Mucosa of stomach (tissue), 1 donor: ENCODE results near the gene LDLRAD1.
"Not testable (repeated sequence)": the region's sequence is repeated elsewhere in the genome, so short reads cannot be mapped to it uniquely, and the experiment has no call there.

Experiments
- H3K27me3 ChIP-seq: one replicate; pipeline ENCODE4 v1.7.0; 2013; ENCODE audit warnings: mild to moderate bottlenecking, low read length; ENCODE audit not compliant: control insufficient read depth, insufficient read depth
- H3K36me3 ChIP-seq: one replicate; pipeline ENCODE4 v1.7.0; 2013; ENCODE audit warnings: low read length; ENCODE audit not compliant: control insufficient read depth, insufficient read depth
- H3K4me1 ChIP-seq: one replicate; pipeline ENCODE4 v1.7.0; 2013; ENCODE audit warnings: mild to moderate bottlenecking, low read length; ENCODE audit not compliant: control insufficient read depth, insufficient read depth
- H3K4me3 ChIP-seq: one replicate; pipeline ENCODE4 v1.7.0; 2013; ENCODE audit warnings: low read length
- H3K9ac ChIP-seq: one replicate; pipeline ENCODE4 v1.7.0; 2013; ENCODE audit warnings: mild to moderate bottlenecking, low read length, moderate library complexity
- H3K9me3 ChIP-seq: one replicate; pipeline ENCODE4 v1.7.0; 2013; ENCODE audit warnings: mild to moderate bottlenecking, low read length, moderate library complexity; ENCODE audit not compliant: control insufficient read depth
- donor health status: Pancreatic carcinoma.

The LDLRAD1 gene

DNA sequence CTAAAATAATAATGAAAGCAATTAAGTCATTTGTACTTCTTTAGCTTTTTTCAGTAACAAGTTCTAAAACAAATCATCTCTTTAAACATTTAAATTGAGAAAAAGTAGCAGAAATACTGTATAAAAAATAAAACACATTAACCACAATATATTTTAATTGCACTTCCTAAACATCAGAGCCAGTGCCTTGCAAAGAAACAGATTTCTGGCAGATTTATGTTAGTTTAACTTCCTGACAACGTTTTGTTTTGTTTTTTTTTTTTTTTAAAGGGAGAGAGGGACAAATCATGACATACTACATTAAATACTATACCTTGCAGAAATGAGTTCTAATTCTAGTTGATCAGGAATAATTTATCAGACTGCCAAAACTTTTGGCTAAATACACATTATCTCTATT, 23.8 kb upstream of the LDLRAD1 start:
- H3K9ac ChIP-seq = no peak overlapping the region
- no peaks in the 10 kb centered on the region for H3K9me3 ChIP-seq
- peaks cover 6% of the 10 kb centered on the region for H3K4me1 ChIP-seq
- H3K36me3 ChIP-seq = peaks cover 5% of the 10 kb centered on the region
- no peaks in the 10 kb centered on the region for H3K27me3 ChIP-seq
- no peak overlapping the region for H3K4me3 ChIP-seq

DNA sequence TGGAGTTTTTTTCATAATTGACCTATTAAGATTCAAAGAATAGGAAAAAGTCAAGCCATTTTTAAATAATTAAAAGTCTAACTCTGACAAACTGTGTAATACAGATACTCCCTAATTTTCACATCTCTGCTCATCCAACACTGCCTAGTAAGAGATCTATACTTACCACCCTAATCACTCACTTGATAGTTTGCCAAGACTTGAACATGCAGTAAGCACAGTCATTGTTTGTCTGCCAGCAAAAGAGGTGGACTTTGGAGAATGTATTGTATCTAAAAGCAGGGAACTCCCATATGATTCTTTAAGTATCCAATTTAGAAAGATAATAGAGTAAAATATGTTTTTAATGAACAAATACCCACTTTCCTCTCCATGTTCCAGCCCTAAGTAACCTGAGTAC, 19.5 kb upstream of the LDLRAD1 start:
- no peak overlapping the region for H3K4me3 ChIP-seq
- H3K4me1 ChIP-seq = peaks cover 6% of the 10 kb centered on the region
- no peaks in the 10 kb centered on the region for H3K27me3 ChIP-seq
- no peaks in the 10 kb centered on the region for H3K9me3 ChIP-seq
- H3K36me3 ChIP-seq = peaks cover 9% of the 10 kb centered on the region
- H3K9ac ChIP-seq = no peak overlapping the region

DNA sequence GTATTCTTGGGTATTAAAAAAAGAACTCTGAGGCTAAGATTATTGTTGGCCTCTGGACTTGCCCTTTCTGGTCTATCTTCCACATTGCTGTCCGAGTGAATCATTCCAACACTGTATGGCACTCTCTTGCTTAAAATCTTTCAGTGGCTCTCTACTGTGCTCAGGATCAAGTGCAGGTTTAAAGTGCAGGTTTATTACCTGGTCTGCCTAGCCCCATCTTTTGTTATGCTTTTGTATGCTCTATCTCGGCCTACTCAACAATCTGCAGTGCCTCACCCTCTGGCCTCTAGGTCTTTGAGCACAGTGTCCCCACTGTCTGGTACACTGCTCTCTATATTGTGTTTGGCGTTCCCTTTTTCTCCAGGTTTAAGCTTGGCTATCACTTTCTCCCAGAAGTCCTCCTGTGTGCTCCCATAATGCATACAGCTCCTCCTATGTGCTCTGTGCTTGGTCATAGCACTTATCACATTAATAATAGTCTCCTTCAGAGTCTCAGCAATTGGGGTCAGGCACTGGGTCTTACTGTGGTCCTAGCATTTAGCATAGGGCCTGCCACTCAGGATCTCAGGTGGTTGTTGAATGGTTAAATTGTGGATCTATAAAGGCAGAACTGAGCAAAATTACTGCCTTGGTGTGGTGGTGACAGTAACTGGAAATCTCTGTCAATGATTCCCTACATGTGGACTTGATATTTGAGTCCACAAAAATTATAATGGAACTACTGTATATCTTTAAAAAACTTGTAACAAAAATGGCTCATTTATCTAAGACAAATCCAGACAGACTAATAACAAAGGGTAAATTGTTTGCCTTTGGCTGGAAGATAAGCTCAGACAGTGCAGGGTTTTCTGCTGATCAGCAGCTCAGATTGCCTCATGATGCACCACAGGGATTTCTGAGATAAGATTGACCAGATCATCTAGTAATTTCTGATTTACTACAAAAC, 10.6 kb upstream of the LDLRAD1 start:
- Histone ChIP-seq H3K9ac (peak overlapping the region; percentile 6), H3K4me3 (no peak overlapping the region), H3K36me3 (no peaks in the 10 kb centered on the region), H3K27me3 (no peaks in the 10 kb centered on the region), H3K4me1 (peaks cover 13% of the 10 kb centered on the region), H3K9me3 (no peaks in the 10 kb centered on the region)

DNA sequence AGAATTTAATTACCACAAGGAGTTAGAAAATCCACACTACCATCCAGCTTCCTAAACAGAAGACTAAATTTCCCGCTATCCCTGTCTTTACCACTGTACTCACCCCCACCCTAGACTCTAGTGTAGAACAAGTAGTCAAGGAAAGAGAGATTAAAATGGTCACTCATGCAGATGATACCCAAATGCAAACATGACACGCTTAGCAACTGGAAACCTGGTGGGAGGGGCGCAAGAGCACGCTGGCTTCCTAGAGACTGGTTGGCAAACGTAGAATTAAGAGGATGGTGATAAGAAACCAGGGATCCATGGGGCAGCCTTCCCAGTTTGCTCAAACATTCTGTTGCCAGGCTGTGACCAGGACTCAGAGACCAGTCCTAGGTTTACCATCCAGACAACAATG, 9.9 kb upstream of the LDLRAD1 start:
- Histone ChIP-seq H3K27me3 (no peaks in the 10 kb centered on the region), H3K4me3 (no peak overlapping the region)

DNA sequence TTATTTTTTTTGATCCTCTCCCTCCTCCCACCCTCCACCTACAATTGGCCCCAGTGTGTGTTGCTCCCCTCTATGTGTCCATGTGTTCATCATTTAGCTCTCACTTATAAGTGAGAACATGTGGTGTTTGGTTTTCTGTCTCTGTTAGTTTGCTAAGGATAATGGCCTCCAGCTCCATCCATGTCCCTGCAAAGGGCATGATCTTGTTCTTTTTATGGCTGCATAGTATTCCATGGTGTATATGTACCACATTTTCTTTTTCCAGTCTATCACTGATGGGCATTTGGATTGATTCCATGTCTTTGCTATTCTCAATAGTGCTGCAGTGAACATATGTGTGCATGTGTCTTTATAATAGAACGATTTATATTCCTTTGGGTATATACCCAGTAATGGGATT, 6.8 kb upstream of the LDLRAD1 start:
- not testable (repeated sequence) for H3K9ac ChIP-seq, H3K27me3 ChIP-seq, H3K4me3 ChIP-seq, H3K36me3 ChIP-seq, H3K9me3 ChIP-seq
- H3K4me1 ChIP-seq = peaks cover 13% of the 10 kb centered on the region

More for the DNA sequence above, 9.9 kb upstream of the LDLRAD1 start:
- Histone ChIP-seq H3K36me3 (no peaks in the 10 kb centered on the region), H3K4me1 (peaks cover 13% of the 10 kb centered on the region), H3K9me3 (no peaks in the 10 kb centered on the region), H3K9ac (no peak overlapping the region)

DNA sequence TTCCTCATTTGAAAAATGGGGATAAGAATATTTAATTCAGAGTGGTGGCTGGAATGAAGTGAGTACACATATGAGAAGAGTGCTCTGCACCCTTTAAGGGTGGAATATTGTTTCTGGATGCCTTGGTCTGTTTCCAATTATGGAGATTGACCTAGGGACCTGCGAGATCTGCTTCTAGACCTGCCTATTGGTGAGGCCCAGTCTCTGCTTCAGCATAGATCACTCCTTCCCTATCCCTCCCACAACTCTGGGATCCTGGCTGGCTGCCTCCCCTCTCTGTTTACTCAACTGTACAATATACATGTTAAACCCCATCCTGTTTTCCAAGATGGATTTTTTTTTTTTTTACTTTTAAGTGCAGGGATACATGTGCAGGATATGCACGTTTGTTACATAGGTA, 6.4 kb upstream of the LDLRAD1 start:
- H3K9ac ChIP-seq = no peak overlapping the region
- H3K9me3 ChIP-seq = no peaks in the 10 kb centered on the region
- no peaks in the 10 kb centered on the region for H3K27me3 ChIP-seq
- no peak overlapping the region for H3K4me3 ChIP-seq
- H3K4me1 ChIP-seq = peaks cover 13% of the 10 kb centered on the region
- no peaks in the 10 kb centered on the region for H3K36me3 ChIP-seq

DNA sequence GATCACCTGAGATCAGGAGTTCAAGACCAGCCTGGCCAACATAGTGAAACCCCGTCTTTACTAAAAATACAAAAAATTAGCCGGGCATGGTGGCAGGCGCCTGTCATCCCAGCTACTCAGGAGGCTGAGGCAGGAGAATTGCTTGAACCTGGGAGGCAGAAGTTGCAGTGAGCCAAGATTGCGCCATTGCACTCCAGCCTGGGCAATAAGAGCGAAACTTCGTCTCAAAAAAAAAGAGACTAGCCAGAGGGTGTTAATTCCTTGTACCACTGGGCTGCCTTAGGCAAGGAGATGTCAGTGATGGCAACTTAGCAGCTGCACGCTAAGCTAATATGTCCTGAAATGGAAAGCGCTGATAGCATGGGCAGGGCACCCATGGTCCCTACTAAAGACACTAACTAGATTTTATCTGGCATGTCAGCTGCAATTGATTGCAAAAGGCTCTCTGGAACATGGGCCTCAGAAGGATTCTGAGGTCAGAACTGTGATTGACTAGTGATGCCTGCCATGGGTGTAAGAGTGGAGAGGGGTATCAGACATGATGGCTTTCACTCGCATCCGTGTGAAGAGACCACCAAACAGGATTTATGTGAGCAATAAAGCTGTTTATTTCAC, 1.7 kb upstream of the LDLRAD1 start:
- not testable (repeated sequence) for H3K9ac ChIP-seq, H3K36me3 ChIP-seq, H3K9me3 ChIP-seq, H3K27me3 ChIP-seq, H3K4me3 ChIP-seq
- H3K4me1 ChIP-seq = peaks cover 34% of the 10 kb centered on the region

DNA sequence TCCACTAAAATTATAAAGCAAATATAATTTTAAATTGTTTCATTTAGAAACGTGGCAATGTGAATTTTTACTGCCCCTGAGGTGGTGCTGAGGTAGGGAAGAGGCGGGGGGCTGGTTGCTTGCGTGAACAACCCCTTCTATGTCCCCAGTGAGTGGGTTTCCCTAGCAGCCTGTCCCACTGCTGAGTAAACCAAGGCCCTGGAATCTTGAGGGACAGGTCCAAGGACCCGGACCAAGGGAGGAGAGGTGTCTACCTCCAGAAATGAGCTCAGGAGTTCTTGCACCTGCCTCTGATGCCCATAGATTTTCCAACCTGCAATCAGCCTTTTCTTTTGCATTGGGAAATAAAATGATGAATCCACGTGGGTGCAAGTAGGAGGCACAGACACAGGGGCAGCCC, 649 bp upstream of the LDLRAD1 start:
- Histone ChIP-seq H3K36me3 (no peaks in the 10 kb centered on the region), H3K9me3 (no peaks in the 10 kb centered on the region), H3K9ac (no peak overlapping the region)

DNA sequence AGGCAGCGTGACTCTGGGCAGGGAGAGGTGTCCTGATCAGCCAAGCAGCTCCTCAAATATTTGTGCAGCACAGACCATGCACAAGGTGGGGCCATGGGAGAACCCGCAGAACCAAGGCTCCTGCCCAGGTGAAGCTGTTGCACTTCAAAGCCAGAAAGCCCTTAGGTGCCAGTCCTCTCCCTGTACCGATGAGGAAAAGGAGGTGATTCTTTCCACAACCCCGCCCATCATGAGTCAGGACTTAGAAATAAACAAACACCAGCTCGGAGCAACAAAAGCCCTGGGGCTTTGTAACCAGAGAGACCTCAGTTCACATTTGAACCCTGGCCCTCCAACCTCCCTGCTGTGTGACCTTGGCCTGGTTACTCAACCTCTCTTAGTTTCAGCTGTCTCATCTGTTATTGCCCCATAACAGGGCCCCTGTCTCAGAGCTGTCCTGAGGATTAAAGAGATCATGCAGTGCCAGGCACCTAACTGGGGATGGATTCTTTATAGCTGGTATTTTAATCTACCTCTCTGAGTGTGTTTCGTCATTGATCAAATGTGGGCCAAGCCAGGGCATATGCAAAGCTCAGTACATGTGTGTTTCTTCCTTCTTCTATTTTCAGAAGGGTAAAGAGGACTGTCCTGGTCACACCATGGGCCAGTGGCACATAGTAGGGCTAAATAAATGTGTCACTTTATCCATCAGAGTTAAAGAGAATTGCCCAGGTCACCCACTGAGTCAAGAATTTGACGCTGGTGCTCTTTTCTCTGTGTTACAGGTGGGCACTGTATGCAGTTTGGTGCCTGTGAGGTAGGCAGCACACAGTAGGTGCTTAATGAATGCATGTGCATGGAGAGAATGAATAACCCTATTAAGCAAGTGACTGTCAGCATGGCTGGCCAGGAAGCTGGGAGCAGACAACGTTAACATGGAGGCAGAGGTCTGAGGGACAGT, 1.4 kb downstream of the LDLRAD1 start:
- Histone ChIP-seq H3K4me3 (peak overlapping the region; percentile 28), H3K4me1 (peaks cover 34% of the 10 kb centered on the region), H3K9ac (peak overlapping the region; percentile 51), H3K36me3 (no peaks in the 10 kb centered on the region), H3K9me3 (no peaks in the 10 kb centered on the region), H3K27me3 (no peaks in the 10 kb centered on the region)

More for the DNA sequence above, 649 bp upstream of the LDLRAD1 start:
- Histone ChIP-seq H3K4me3 (no peak overlapping the region), H3K4me1 (peaks cover 34% of the 10 kb centered on the region), H3K27me3 (no peaks in the 10 kb centered on the region)

DNA sequence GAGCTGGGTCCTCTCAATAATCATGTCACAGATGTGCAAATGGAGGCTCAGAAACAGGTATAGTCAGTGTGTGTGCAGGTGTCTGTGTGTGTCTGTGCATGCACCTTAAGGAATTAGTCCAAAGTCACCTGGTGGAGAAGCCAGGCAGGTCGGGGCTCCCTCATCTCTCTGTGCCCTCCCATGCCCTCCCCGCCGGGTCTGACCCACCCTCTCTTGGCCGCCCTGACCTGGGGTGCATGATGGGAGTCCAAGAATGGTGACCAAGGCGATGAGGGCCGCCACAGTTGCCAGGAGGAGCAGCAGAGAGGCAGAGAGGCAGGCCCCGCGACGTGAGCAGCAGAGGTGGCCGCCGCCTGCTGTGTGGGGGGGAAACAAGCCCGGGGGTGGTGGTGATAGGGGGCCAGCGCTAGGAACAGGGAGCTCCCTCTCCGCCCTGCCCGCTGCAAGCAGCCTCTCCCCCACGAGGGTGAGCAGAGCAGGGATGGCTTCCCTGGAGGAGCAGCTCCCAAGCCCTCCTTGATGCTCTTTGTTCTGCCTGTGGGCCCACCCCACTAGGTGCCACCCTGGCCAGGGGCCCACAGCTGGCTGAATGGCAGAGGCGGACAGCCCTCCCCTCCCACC, 3.9 kb downstream of the LDLRAD1 start:
- Histone ChIP-seq H3K4me3 (no peak overlapping the region), H3K27me3 (no peaks in the 10 kb centered on the region), H3K9ac (no peak overlapping the region)

DNA sequence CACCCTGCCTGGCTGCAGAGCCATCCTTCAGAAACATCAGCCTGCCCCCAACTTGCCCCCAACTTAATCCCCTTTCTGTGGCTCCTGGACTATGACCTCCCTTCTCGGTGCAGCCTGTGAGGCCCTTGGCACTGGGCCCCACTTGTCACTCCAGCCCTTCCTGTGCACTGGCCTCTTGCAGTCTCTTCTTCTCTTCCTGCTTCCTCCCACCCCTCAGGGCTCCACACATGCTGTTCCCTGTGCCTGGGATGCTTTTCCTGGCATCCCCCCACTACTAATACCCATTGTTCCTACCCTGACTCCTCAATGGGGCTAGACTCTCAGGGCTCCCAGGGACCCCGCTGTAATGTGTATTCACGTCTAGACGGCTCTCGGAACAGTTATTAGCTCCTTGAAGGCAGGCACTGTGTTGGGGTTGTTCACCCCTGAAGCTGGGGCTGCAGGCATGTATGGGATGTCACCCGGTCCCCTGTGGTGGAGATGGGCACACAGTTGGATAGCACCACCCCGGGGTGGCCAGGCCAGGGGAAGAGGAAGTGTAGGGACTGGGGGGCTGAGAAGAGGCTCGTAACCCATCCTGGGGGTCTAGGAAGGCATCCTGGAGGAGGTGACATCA, 4.5 kb downstream of the LDLRAD1 start:
- Histone ChIP-seq H3K36me3 (no peaks in the 10 kb centered on the region), H3K9ac (no peak overlapping the region), H3K9me3 (no peaks in the 10 kb centered on the region), H3K27me3 (no peaks in the 10 kb centered on the region), H3K4me1 (peaks cover 34% of the 10 kb centered on the region), H3K4me3 (no peak overlapping the region)

More for the DNA sequence above, 3.9 kb downstream of the LDLRAD1 start:
- Histone ChIP-seq H3K36me3 (no peaks in the 10 kb centered on the region), H3K4me1 (peaks cover 34% of the 10 kb centered on the region), H3K9me3 (no peaks in the 10 kb centered on the region)
